Measurements from ENCODE around the gene OSCAR.

The OSCAR gene

DNA sequence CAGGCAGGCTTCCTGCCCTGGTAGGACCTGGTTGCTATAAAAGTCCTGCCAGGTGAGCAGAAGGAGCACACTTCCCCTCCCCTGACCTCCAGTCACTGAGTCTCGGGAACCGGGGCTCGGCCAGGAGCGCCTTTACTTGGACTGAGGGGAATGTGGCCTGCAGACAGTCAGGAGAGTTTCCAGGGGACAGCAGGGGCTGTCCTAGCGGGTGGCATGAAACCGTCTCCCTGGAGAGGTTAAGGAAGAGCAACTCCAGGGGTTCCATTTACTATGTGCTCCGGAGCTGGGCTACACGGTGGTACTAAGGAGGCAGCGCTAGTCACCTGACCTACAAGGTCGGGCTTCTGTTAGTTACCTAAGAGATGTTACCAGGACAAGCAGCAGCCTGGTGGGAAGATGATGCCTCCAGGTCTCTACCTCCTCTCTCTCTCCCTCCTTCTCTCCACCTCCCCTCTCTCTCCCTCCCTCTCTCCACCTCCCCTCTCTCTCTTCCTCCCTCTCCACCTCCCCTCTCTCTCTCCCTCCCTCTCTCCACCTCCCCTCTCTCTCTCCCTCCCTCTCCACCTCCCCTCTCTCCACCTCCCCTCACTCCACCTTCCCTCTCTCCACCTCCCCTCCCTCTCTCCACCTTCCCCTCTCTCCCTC, 32.8 kb upstream of the OSCAR start:
- no peak overlapping the region for H3K4me3 ChIP-seq (ENCODE audit: low read depth, low read length)
- no peak for DNase-seq (ENCODE audit: low read depth)
- no peak for TF ChIP-seq CTCF (conservative IDR thresholded peaks at IDR 0.05; ENCODE audit: low read depth, low read length)

GRCh38 chr19:54129617-54129996, 29.0 kb upstream of the OSCAR start:
- no peak for DNase-seq (ENCODE audit: low read depth)
- no peak for TF ChIP-seq CTCF (conservative IDR thresholded peaks at IDR 0.05; ENCODE audit: low read depth, low read length)
- H3K4me3 ChIP-seq (ENCODE audit: low read depth, low read length) = no peak overlapping the region

- no peak for DNase-seq (ENCODE audit: low read depth)
- TF ChIP-seq CTCF (conservative IDR thresholded peaks at IDR 0.05; ENCODE audit: low read depth, low read length) = no peak
- no peak overlapping the region for H3K4me3 ChIP-seq (ENCODE audit: low read depth, low read length)
Observed at GRCh38 chr19:54128796-54129616, 28.4 kb upstream of the OSCAR start.

- no peak for TF ChIP-seq CTCF (conservative IDR thresholded peaks at IDR 0.05; ENCODE audit: low read depth, low read length)
- no peak for DNase-seq (ENCODE audit: low read depth)
- no peak overlapping the region for H3K4me3 ChIP-seq (ENCODE audit: low read depth, low read length)
Observed at GRCh38 chr19:54128441-54128725, 27.8 kb upstream of the OSCAR start.

GRCh38 chr19:54127688-54128440, 27.3 kb upstream of the OSCAR start:
- no peak overlapping the region for H3K4me3 ChIP-seq (ENCODE audit: low read depth, low read length)
- TF ChIP-seq CTCF (conservative IDR thresholded peaks at IDR 0.05; ENCODE audit: low read depth, low read length) = no peak

GRCh38 chr19:54125713-54126112, 25.1 kb upstream of the OSCAR start:
- TF ChIP-seq CTCF (conservative IDR thresholded peaks at IDR 0.05; ENCODE audit: low read depth, low read length) = no peak
- no peak for DNase-seq (ENCODE audit: low read depth)
- no peak overlapping the region for H3K4me3 ChIP-seq (ENCODE audit: low read depth, low read length)

More at GRCh38 chr19:54127688-54128440, 27.3 kb upstream of the OSCAR start:
- DNase-seq (ENCODE audit: low read depth) = no peak

Measured in choroid plexus epithelial cell (primary cell).